Testis (tissue), 3 donors: ENCODE results near the gene TTC23. TPM values are rescaled to one million over a fixed set of nuclear protein-coding genes. Genes with fewer than 3 reads are reported as not detected.

Experiments used
- DNase-seq: peaks from one replicate; pipeline ENCODE4 v3.0.0-alpha.2; 2019
- H3K27ac ChIP-seq, 2 donors: fragments of 200-600 bp; sonication (generic); one replicate each; pipeline ENCODE4 v1.5.1; 2019
- H3K27me3 ChIP-seq: fragments of 200-600 bp; sonication (generic); one replicate; pipeline ENCODE4 v1.5.1; 2019
- H3K36me3 ChIP-seq: fragments of 200-600 bp; sonication (generic); one replicate; pipeline ENCODE4 v1.5.1; 2017; ENCODE audit warnings: low read depth; ENCODE audit errors: missing control alignments
- H3K4me1 ChIP-seq: fragments of 200-600 bp; sonication (generic); one replicate; pipeline ENCODE4 v1.5.1; 2019
- H3K4me3 ChIP-seq, 2 donors: fragments of 200-600 bp; sonication (generic); one replicate each; pipeline ENCODE4 v1.5.1; 2017 to 2019
- H3K9me3 ChIP-seq: fragments of 200-600 bp; sonication (generic); one replicate; pipeline ENCODE4 v1.5.1; 2017
- POLR2A ChIP-seq: fragments of 450-650 bp; IDR thresholded peaks from one replicate; pipeline ENCODE4 v1.6.1; 2017; ENCODE audit warnings: antibody characterized with exemption, mild to moderate bottlenecking, moderate library complexity
- WGBS, 2 donors: methylation state at CpG; one replicate each; pipeline ENCODE4 v1.1.5; 2018; 5-methylcytosine and 5-hydroxymethylcytosine counted together
- intact Hi-C: fragments of 100-400 bp; cut with DNase I; formaldehyde crosslinking; loops from one replicate; pipeline ENCODE4 v1.15.1; 2023; ENCODE audit warnings: low total_unique reads
- polyA plus RNA-seq: library from polyadenylated mRNA; stranded (reverse); fragments of 350-450 nt; fragmentation: Illumina TruSeq; extraction: RNeasy Lipid Tissue Mini Kit (QIAGEN cat#74804); gene quantifications from one replicate; pipeline ENCODE4 v1.2.3, GENCODE V29; 2014; ENCODE audit warnings: low read depth, low replicate concordance; ENCODE audit not compliant: insufficient read depth
- total RNA-seq, 2 donors: library from RNA; depleted of rRNA; stranded (reverse); fragments of >200 nt; gene quantifications; one replicate each; pipeline ENCODE4 v1.2.3, GENCODE V29; 2016
- TF ChIP-seq, protein P1 (sequence below), 3 experiments: fragments of 450-650 bp in 2 of 3; fragments of 200-600 bp in 1 of 3; sonication (generic) in 1 of 3; IDR thresholded peaks; one replicate each; pipeline ENCODE4 v1.5.1; 2016 to 2019; ENCODE audit warnings: antibody characterized with exemption in 3 of 3, mild to moderate bottlenecking in 2 of 3, moderate library complexity in 1 of 3

Gene TTC23
- total and polyA plus RNA-seq, 3 donors from 2014 or later, result 26.6 to 40.5 (median 37.2) TPM

DNA sequence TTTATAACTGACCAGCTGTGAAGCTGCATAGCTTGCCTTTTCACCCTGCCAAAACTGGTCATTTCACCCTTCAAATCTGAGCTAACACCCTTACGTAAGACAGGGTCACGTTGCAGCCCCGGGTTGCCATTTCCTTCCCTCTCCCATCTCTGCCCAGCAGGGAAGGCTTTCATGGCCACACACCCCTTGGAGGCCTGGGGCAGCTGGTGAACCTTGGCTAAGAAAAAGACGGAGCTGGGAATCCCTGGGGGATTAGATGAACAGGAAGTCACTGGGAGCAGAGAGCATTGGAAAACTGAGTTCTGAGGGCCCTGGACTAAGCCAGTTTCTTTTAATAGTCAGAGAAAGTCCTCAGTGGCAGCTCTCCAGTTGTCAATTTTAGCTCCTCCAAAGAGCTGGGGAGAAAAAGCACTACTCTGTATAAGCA is 67.8 kb downstream of the TTC23 start:
- 42 to 50% methylated on average over 4 of the region's 4 CpGs for WGBS, 2 donors
- peaks cover 6% of the 10 kb centered on the region for H3K4me1 ChIP-seq
- no peaks in the 10 kb centered on the region for H3K27me3 ChIP-seq
- H3K36me3 ChIP-seq, result no peaks in the 10 kb centered on the region
- no peak overlapping the region for H3K27ac ChIP-seq
- TF ChIP-seq POLR2A, result no peak
- TF ChIP-seq, protein P1, sequence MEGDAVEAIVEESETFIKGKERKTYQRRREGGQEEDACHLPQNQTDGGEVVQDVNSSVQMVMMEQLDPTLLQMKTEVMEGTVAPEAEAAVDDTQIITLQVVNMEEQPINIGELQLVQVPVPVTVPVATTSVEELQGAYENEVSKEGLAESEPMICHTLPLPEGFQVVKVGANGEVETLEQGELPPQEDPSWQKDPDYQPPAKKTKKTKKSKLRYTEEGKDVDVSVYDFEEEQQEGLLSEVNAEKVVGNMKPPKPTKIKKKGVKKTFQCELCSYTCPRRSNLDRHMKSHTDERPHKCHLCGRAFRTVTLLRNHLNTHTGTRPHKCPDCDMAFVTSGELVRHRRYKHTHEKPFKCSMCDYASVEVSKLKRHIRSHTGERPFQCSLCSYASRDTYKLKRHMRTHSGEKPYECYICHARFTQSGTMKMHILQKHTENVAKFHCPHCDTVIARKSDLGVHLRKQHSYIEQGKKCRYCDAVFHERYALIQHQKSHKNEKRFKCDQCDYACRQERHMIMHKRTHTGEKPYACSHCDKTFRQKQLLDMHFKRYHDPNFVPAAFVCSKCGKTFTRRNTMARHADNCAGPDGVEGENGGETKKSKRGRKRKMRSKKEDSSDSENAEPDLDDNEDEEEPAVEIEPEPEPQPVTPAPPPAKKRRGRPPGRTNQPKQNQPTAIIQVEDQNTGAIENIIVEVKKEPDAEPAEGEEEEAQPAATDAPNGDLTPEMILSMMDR (IDR thresholded peaks at IDR 0.05), result no peak
- H3K4me3 ChIP-seq, result no peak overlapping the region
- no peaks in the 10 kb centered on the region for H3K9me3 ChIP-seq
- intact Hi-C loops, result no loop called here
- peak; percentile 37 for DNase-seq

DNA sequence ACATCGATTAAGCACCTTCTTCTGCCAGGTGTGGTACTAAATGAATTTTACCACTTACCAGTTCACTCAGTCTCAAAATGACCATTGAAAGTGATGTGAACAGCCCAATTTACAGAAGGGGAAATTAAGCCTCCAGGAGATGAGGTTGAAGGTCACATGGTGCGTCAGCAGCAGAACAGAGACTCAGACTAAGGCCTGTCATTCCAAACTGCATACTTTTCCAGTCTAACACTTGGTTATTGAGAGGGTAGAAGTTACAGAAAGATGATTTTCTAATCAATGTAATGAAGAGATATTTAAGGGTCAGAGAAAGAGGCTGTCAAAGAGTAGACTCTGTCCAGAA is 68.4 kb downstream of the TTC23 start:
- no peak overlapping the region for H3K27ac ChIP-seq
- intact Hi-C loops, result no loop called here
- DNase-seq, result no peak
- H3K36me3 ChIP-seq, result no peaks in the 10 kb centered on the region
- H3K9me3 ChIP-seq, result no peaks in the 10 kb centered on the region
- no peak for TF ChIP-seq POLR2A
- TF ChIP-seq, protein P1 (IDR thresholded peaks at IDR 0.05), result no peak
- no peaks in the 10 kb centered on the region for H3K27me3 ChIP-seq
- WGBS, 2 donors, result 90 to 94% methylated on average over 2 of the region's 2 CpGs
- no peak overlapping the region for H3K4me3 ChIP-seq
- peaks cover 6% of the 10 kb centered on the region for H3K4me1 ChIP-seq

DNA sequence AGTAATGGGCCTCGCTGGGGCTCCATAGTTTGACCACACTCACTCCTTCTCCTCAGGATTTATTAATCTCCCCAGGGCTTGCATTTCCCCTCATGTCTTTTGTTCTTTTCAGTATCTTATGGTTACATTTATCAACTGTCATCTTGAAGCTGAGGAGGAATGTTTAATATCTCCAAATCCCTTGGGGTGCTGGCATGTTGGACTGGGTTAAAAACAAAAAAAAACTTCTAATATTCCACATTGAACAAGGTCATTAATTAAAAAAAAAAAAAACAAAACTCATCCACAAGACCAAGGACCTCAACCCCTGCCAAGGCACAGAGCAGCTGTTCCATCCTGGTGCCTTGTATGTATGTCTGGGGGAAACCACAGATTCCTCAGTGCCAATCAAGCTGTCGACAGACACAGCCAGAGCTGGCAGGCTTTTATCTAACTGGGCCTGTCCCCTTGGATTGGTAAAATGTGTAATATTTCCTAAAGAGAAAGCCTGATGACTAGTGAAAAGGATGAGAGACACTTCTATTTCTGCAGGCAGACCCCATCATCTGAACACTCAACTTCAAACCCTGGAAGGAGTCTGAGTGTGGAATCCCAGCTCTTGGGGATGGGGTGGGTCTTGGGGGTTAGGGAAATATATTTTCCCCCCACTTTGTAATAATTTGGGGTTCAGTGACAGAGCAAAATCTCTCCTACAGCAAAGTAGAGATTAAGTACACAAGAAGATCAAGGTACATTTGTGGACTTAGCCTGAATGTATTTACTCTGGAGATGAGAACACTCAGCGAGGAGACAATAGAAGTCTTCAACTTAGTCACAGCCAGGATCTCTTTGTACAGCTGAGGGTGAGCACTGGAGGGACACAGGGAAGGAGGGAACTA is 69.1 kb downstream of the TTC23 start:
- Histone ChIP-seq H3K9me3 (no peaks in the 10 kb centered on the region), H3K27me3 (no peaks in the 10 kb centered on the region), H3K4me1 (peaks cover 7% of the 10 kb centered on the region), H3K27ac (no peak overlapping the region), H3K4me3 (no peak overlapping the region), H3K36me3 (no peaks in the 10 kb centered on the region)
- intact Hi-C loops, result no loop called here
- WGBS, 2 donors, result 75 to 78% methylated on average over 3 of the region's 3 CpGs
- DNase-seq, result no peak
- no peak for TF ChIP-seq POLR2A
- TF ChIP-seq, protein P1 (IDR thresholded peaks at IDR 0.05), result no peak

DNA sequence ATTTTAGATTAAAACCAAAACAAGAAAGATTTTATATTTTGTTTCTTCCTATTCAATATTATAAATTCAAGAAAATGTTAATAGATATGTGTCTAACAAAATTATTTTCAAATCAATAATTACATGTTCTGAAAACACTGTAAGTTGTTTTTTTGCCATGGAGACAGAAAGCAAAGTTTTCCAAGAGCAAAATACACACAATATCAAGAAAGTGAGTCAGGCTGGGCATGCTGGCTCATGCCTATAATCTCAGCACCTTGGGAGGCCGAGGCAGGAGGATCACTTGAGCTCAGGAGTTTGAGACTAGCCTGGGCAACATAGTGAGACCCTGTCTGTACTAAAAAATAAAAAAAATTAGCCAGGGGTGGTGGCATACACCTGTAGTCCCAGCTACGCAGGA is 71.7 kb downstream of the TTC23 start:
- TF ChIP-seq, protein P1 (IDR thresholded peaks at IDR 0.05), result no peak
- TF ChIP-seq POLR2A, result no peak
- DNase-seq, result no peak
- Histone ChIP-seq H3K36me3 (no peaks in the 10 kb centered on the region), H3K9me3 (no peaks in the 10 kb centered on the region), H3K27me3 (no peaks in the 10 kb centered on the region), H3K4me1 (peaks cover 17% of the 10 kb centered on the region), H3K4me3 (no peak overlapping the region), H3K27ac (no peak overlapping the region)
- intact Hi-C loops, result no loop called here
- WGBS, 2 donors, result 93 to 100% methylated on average over 2 of the region's 2 CpGs

DNA sequence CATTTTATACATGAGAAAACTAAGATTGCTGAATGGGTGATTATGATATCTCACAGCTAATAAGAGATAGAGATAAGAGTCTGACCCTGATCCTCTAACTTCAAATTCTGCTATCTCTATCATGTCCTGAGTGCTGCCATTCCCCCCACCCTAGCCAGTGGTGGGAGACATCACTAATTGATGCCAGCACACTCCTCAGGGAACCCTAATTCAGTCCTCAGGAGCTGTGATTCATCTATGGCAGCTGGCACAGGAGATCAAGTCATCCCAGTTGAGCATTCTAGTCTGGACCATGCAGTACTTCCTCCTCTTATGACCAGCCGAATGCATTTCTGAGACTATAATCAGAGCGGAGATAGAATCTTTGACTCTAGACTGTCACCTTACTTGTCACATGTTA is 72.6 kb downstream of the TTC23 start:
- Histone ChIP-seq H3K9me3 (no peaks in the 10 kb centered on the region), H3K4me3 (no peak overlapping the region), H3K4me1 (peaks cover 17% of the 10 kb centered on the region), H3K27ac (no peak overlapping the region), H3K27me3 (no peaks in the 10 kb centered on the region), H3K36me3 (no peaks in the 10 kb centered on the region)
- intact Hi-C loops, result no loop called here
- no peak for DNase-seq
- 92% methylated on average over 2 of the region's 2 CpGs for WGBS, 2 donors
- TF ChIP-seq, protein P1 (IDR thresholded peaks at IDR 0.05), result no peak
- no peak for TF ChIP-seq POLR2A
